ENCODE results near the gene PLCD3.

DNA sequence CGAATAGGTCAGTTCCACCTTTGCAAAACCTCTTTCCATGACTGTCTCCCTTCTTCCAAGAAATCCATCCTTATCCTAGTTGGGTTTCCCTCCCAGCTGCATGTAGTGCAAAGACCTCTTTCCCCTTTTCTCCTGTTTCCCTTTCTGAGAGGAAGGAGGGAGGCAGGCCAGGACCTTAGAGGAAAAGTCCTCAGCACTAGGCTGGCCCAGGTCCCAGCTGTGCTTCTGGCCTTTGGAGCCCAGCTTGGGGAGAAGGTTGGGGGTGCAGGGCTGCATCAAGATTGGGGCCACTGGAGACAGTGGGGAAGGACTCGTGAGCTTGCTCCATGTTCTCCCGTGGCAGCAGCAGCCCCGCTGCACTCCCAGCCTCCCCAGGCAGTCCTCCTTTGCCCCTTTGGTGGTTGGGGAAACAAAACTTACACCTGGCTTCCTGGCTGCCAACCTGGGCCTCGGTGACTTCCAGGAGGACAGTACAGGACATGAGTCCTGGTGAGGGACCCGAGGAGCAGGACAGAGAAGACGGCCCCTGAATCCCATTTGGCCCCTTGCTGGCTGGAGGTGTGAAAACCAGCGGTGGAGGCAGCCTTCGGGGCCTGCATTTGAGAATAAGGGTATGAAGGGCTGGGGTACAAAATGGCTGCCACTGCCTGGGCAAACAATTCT, 29.8 kb upstream of the PLCD3 start:
- TF ChIP-seq POLR2A (IDR thresholded peaks at IDR 0.05), result no peak
- TF ChIP-seq CTCF (IDR thresholded peaks at IDR 0.05), result no peak
